Uterus (tissue), 2 donors: ENCODE results near the gene RAB11FIP4.

Source experiments
- CTCF ChIP-seq, 4 experiments: fragments of 200-600 bp in 2 of 4; fragments of 450-650 bp in 2 of 4; sonication (generic) in 2 of 4; IDR thresholded peaks; one replicate each; pipeline ENCODE4 v1.5.1; 2016 to 2019; ENCODE audit warnings: antibody characterized with exemption in 4 of 4, mild to moderate bottlenecking in 2 of 4, moderate library complexity in 1 of 4
- POLR2A ChIP-seq, 2 donors: fragments of 450-650 bp; IDR thresholded peaks; one replicate each; pipeline ENCODE4 v1.6.1; 2016; ENCODE audit warnings: antibody characterized with exemption in 2 of 2, mild to moderate bottlenecking in 1 of 2, moderate library complexity in 1 of 2

GRCh38 chr17:31487063-31487647 is 95.7 kb downstream of the RAB11FIP4 start:
- no peak for TF ChIP-seq CTCF (IDR thresholded peaks at IDR 0.05)
- no peak for TF ChIP-seq POLR2A (IDR thresholded peaks at IDR 0.05)
